NCI-H187 (cell line): ENCODE results near the gene FASTKD3.

ENCODE experiments used
- DNase-seq, 2 experiments: peaks; one replicate each; lab custom pipeline; 2025; lab: John Stamatoyannopoulos, UW

Gene FASTKD3

DNA sequence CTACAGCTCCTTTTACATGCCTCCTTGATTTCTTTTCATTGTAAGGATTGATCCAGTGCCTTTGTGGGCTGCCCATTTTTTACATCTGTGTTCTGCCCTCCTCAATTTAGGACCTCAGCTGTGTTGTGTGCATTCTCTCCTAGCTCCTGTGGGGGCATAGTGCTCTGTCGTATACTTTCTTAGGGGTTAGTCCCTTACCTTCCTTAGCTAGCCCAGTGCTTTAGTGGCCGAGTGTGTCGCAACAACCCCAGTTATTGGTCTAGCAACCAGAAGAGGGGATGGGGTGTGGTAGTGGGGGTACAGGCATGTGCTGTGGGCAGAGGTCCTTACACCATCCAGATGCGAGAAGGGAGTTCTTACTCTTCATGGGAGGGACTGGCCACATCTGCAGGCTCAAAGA, 12.3 kb upstream of the FASTKD3 start:
- DNase-seq = no peak

- no peak for DNase-seq
Observed at GRCh38 chr5:7878381-7878873, 9.6 kb upstream of the FASTKD3 start.

DNA sequence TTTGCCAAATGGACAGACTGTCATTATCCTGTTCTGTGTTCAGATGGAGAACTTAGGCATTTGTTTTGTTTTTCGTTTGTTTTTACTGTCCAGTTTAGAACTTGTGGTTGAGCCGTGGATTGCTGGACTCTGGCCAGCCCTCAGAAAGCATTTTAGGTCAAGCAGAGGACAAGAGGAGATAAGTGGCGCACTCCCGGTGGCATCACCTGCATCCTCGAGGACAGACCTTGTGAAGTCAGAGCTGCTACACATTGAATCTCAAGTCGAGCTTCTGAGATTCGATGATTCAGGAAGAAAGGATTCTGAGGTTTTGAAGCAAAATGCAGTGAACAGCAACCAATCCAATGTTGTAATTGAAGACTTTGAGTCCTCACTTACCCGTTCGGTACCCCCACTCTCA, 9.0 kb upstream of the FASTKD3 start:
- DNase-seq = no peak

GRCh38 chr5:7876867-7877266, 8.0 kb upstream of the FASTKD3 start:
- no peak for DNase-seq

DNA sequence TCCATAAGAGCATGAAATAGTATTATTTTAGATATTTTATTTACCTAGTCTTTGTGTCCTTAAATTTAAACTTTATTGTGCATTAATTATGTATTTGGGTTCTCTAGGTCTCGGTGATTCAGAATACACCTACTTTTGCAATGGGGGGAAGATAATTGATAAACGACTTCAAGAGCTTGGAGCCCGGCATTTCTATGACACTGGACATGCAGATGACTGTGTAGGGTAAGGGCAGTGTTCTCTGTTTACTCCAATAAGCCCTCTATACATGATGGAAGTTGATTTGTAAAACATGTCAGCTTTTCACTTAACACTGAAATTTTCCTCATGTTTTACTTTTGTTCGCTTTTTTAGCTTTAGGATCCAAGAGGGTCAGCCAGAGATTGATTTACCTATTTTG, 6.3 kb upstream of the FASTKD3 start:
- no peak for DNase-seq

GRCh38 chr5:7874639-7875038, 5.8 kb upstream of the FASTKD3 start:
- no peak for DNase-seq

GRCh38 chr5:7873216-7873615, 4.4 kb upstream of the FASTKD3 start:
- DNase-seq = no peak

DNA sequence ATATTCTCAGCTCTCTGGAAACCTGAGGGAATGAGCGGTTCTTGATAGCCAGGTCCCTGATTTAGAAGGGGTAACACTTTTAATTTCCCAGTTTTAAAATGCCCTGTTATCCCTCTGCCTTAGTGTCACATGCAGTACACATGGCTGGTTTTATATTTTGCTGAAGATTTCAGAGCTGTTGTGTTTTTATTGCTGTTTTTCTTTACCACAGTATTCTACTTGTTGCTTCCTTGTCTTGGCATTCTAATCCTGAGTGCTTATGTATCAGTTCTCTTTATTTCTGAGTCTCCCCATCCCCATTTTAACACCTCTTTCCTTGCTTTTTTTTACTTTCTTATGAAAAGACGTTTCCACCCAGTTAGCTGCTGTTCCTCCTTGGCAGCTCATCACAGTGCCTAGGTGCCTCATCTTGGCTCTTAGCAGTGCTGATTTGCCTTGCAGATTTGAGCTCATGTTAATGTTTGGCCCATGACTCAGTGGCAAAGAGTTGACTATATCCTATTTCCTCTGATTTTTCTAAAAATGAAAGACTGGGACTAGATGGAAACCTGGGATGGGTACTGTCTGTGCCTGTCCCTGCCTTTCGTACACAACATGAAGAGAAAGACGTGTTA, 3.8 kb upstream of the FASTKD3 start:
- DNase-seq = no peak

- DNase-seq = no peak
Observed at GRCh38 chr5:7871653-7872052, 2.8 kb upstream of the FASTKD3 start.

DNA sequence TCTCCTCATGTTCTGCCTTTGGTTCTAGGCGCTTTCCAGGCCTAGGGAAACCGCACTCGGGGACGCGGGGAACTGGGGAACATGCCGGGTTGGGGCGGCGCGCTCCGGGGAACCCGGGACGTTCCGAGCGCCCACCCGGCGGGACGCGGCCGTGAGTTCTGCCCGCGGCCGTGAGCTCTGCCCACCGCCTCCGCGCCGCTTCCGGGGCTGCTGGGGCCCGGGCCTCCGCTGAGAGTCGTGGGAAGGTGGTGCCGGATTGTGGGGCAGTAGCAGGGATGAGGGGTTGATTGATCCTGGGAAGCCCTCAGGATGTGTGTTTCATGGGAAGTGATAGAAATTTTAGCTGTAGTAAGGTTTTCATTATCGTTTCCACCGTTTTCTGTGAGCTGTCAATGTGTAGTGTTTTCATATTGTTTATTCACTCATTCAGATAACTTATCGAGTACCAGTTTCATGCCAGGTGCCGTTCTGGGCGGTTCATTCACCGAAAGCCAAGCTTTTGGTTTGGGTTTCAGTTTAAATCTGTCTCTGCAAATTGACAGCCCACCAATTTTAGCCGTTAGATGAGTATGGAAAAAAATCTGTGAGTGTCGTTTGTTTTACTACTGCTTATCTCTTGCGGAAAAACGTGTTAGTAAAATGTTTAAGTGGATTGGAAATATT, 774 bp upstream of the FASTKD3 start:
- no peak for DNase-seq

DNA sequence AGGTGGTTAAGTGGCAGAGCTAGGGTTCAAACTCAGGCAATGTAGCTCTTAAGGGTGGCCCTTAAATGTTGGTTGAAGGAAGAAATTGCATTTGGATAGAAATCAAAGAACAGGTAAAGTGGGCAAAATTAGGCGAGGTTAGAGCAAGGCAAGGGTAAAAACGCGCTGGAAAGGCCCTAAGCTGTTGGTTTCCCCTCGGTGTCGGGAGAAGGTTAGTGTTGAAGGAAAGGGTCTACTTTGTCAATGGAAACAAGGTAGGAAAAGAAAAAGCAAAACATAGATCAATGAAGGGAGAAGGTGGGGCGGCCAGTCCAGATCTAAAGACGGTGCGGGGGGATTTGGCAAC, 431 bp downstream of the FASTKD3 start:
- DNase-seq = no peak

DNA sequence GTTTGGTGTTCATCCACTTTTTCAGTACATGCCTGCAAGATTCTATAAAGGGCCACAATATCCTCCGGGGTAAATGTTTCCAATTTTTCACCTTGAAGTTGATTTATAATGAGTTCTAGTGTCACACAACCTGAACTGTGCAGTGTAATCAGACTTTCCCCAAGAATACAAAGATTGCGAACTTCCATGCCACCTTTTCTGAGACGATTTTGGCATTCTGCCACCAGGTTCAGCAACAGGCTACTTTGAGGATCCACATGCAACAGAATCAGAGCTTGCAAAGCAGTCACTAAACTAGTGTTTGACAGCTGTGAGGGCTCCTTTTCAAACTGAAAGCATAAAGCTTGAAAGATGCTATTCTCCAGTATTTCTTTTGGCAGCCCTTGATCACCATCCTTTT, 1.6 kb downstream of the FASTKD3 start:
- no peak for DNase-seq

DNA sequence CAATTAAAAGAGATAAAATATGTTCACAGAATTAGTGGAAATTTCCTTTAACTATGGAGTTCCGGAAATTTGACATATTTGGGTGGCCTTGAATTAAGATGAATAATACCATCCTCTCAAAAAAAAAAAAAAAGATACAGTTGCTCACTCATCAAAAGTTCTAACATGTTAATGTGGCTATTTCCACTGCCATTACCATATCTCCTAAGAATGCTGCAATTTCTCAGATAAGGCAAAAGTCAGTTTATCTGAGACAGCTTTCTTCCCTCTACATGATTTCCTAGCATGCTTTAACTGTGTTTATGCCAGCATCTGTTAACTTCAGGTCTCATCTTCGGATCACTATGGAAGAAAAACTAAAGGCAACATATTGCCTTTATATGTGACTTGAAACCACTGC, 2.6 kb downstream of the FASTKD3 start:
- no peak for DNase-seq

- DNase-seq = no peak
Observed at GRCh38 chr5:7857926-7858632, 10.8 kb downstream of the FASTKD3 start.

GRCh38 chr5:7857361-7857760, 11.5 kb downstream of the FASTKD3 start:
- no peak for DNase-seq

DNA sequence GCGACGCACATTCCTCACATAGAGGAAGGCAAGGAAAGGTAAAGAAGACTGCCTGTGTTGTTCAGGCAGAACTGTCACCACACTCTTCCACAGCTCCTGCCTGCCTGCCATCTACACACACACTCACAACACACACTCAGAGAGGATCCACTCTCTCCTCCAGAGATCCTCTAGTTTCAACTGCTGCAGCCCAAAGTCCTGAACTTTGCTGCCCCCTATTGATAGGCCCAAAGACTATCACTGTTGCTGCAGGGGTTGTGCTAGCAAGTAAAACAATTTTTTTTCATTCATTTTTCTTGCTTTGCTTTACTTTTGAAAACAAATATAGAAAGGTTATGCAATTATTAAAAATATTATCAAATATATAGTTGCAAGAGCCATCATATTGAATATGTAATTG, 12.0 kb downstream of the FASTKD3 start:
- DNase-seq = peak in 1 of 2 experiments; percentile 47

DNA sequence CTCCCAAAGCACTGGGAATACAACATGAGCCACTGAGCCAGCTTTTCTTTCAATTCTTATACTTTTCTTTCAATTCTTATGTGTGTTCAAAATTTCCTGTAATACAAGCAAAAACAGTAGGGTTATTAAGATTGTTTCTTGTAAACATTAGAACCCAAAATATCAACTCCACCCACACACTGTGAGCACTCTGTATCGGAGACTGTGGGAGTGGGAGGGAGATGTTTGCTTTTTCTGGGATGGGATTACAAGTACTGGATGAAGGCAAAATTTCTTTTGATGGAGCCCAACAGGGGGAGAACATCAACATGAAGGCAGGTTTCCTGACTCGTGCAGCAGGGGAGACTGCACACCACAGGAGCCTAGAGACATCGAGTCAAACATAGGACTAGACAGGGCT, 13.2 kb downstream of the FASTKD3 start:
- DNase-seq = no peak

DNA sequence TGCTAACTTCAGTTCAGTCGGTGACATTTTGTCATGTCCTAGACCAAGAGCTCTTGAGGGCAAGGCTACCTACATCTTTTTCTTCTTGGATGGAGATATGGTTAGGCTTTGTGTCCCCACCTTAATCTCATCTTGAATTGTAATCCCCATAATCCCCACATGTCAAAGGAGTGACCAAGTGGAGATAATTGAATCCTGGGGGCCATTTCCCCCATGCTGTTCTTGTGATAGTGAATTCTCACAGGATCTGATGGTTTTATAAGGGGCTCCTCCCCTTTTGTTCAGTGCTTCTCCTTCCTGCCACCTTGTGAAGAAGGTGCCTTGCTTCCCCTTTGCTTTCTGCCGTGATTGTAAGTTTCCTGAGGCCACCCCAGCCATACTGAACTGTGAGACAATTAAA, 15.8 kb downstream of the FASTKD3 start:
- no peak for DNase-seq

- no peak for DNase-seq
Observed at GRCh38 chr5:7852542-7852941, 16.3 kb downstream of the FASTKD3 start.

GRCh38 chr5:7851617-7852289, 17.1 kb downstream of the FASTKD3 start:
- no peak for DNase-seq

GRCh38 chr5:7851240-7851592, 17.6 kb downstream of the FASTKD3 start:
- no peak for DNase-seq

DNA sequence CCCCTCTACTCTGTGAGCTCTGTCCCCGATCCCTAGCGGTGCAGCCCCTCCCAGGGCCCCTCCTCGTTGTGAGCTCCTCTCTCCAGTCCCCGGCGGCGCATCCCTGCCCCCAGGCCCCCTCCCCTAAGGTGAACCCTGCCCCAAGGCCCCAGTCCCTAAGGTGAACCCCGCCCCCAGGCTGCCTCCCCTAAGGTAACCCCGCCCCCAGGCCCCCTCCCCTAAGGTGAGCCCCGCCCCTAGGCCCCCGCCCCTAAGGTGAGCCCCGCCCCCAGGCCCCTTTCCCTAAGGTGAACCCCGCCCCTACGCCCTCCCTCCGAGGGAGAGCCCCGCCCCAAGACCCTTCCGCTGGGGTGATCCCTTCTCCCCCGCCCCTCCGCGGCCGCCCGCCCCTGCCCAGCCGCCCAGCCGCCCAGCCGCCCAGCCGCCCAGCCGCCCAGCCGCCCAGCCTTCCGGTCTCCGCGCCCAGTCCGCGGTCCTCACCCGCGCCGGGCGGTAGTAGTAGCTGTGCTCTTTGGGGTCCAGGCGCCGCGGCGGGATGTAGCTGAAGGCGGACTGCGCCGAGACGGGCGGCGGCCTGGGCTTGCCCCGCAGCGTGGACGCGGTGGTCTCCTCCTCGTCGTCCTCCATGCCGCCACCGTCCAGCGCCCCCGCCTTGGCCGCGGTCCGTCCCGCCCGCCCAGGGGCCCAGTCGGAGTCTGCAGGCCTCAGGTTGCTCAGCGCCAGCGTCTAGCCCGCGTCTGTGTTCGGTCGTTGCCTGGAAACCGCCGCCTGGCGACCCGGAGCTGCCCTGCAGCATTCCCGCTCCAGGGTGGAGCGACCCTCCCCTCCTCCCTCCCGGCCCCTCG, 18.2 kb downstream of the FASTKD3 start, which contains the start of gene CFAP90:
CFAP90 (minus strand) TSS at position 739 of the 845 bp plus-strand sequence; CDS start at position 627, 112 bp downstream.
- DNase-seq = no peak
